Body of pancreas (tissue), 4 donors: ENCODE results near the gene FNDC3B. TPM values are rescaled to one million over a fixed set of nuclear protein-coding genes. Genes with fewer than 3 reads are reported as not detected.

Experiments
- ATAC-seq: fragments of 150-250 bp; one replicate; pipeline ENCODE4 v1.9.1; 2016
- DNase-seq, 4 donors: peaks; one replicate each; pipeline ENCODE4 v3.0.0-alpha.2; 2019
- H3K27ac ChIP-seq, 4 donors: fragments of 200-600 bp; sonication (generic); 1 replicate in 3 of 4; 2 replicates in 1 of 4; pipeline versions ENCODE4 v1.5.1 to v1.6.1; 2016 to 2019; ENCODE audit warnings: mild to moderate bottlenecking in 1 of 4, mixed read lengths in 1 of 4, moderate library complexity in 1 of 4
- H3K27me3 ChIP-seq, 2 donors: fragments of 200-600 bp; sonication (generic); one replicate each; pipeline ENCODE4 v1.6.0; 2016; ENCODE audit warnings: mild to moderate bottlenecking in 1 of 2
- H3K36me3 ChIP-seq, 2 donors: fragments of 200-600 bp; sonication (generic); replicated peaks in 1 of 2; 2 replicates each; pipeline ENCODE4 v1.5.1; 2016; ENCODE audit warnings: low read depth in 2 of 2; ENCODE audit not compliant: insufficient read depth in 1 of 2
- H3K4me1 ChIP-seq: fragments of 200-600 bp; sonication (generic); one replicate; pipeline ENCODE4 v1.6.0; 2016
- H3K4me3 ChIP-seq, 2 donors: fragments of 200-600 bp; sonication (generic); 1 replicate in 1 of 2; 2 replicates in 1 of 2; pipeline ENCODE4 v1.5.1; 2016 to 2019
- H3K9me3 ChIP-seq, 3 donors: fragments of 200-600 bp; sonication (generic); 1 replicate in 2 of 3; 2 replicates in 1 of 3; pipeline ENCODE4 v1.5.1; 2016
- POLR2A ChIP-seq, 3 donors: fragments of 450-650 bp; IDR thresholded peaks; one replicate each; pipeline ENCODE4 v1.6.1; 2016; ENCODE audit warnings: antibody characterized with exemption in 3 of 3, mild to moderate bottlenecking in 2 of 3
- WGBS, 2 donors: methylation state at CpG; one replicate each; pipeline ENCODE4 v1.1.5; 2017; 5-methylcytosine and 5-hydroxymethylcytosine counted together
- intact Hi-C: fragments of 100-400 bp; cut with DNase I; formaldehyde crosslinking; loops from one replicate; pipeline ENCODE4 v1.15.1; 2023
- total RNA-seq, 2 donors: library from RNA; depleted of rRNA; stranded (reverse); fragments of >200 nt; gene quantifications; one replicate each; pipeline ENCODE4 v1.1.0, GENCODE V29; 2016
- TF ChIP-seq, protein P1 (sequence below), 7 experiments: fragments of 450-650 bp in 4 of 7; fragments of 200-600 bp in 3 of 7; sonication (generic) in 3 of 7; IDR thresholded peaks; one replicate each; pipeline ENCODE4 v1.5.1; 2016 to 2019; ENCODE audit warnings: antibody characterized with exemption in 7 of 7

The FNDC3B gene
- total RNA-seq, 2 donors from 2014 or later: 64.3 to 86.0 TPM

DNA sequence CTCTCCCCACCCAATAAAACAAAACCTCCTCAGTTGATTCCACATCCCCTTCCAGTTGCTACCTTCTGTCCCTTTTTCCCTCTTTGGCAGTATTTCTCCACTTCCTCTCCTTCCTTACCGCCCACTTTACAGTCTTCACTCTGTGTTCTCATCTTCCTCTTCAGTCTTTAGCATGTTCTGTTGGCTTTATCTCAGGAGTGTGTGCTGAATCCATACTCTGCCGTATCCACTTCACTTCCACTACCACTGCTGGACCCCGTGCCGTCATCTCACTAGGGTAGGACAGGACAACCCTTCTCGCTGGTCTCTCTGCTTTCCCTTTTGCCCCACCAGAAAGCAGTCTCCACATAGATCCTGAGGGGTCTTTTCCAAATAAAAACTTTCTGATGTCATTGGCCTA lies 74.3 kb downstream of the FNDC3B start:
- no peak for TF ChIP-seq POLR2A (IDR thresholded peaks at IDR 0.05)
- TF ChIP-seq, protein P1, sequence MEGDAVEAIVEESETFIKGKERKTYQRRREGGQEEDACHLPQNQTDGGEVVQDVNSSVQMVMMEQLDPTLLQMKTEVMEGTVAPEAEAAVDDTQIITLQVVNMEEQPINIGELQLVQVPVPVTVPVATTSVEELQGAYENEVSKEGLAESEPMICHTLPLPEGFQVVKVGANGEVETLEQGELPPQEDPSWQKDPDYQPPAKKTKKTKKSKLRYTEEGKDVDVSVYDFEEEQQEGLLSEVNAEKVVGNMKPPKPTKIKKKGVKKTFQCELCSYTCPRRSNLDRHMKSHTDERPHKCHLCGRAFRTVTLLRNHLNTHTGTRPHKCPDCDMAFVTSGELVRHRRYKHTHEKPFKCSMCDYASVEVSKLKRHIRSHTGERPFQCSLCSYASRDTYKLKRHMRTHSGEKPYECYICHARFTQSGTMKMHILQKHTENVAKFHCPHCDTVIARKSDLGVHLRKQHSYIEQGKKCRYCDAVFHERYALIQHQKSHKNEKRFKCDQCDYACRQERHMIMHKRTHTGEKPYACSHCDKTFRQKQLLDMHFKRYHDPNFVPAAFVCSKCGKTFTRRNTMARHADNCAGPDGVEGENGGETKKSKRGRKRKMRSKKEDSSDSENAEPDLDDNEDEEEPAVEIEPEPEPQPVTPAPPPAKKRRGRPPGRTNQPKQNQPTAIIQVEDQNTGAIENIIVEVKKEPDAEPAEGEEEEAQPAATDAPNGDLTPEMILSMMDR (IDR thresholded peaks at IDR 0.05): no peak
- no peak overlapping the region for H3K27ac ChIP-seq
- intact Hi-C loops: no loop called here

DNA sequence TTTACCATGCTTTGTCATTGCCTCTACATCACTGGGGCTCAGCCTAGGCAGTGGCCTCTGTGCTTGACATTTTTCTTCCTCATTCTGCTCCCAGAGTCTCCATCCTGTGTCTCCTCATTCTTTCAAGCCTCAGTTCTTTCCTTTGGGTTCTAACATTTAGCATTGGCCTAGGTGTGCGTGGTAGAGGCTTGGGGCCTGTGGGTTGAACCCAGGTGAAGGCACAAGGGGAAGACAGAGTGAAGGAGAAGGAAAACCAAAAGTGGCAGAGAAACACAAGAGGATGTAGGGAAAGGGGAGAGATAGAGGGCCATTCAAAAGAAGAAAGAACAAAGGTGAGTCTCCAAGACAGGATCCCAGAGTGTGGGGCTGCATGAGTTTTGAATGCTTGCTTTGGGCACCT lies 75.7 kb downstream of the FNDC3B start:
- Histone ChIP-seq H3K4me3 (no peak overlapping the region), H3K9me3 (no peaks in the 10 kb centered on the region), H3K36me3 (peaks cover 0 to 18% of the 10 kb centered on the region in 2 donors), H3K27ac (no peak overlapping the region), H3K4me1 (no peaks in the 10 kb centered on the region), H3K27me3 (no peaks in the 10 kb centered on the region)
- WGBS, 2 donors: 88 to 89% methylated on average over 1 of the region's 1 CpG
- DNase-seq (no peak), ATAC-seq (no peak)
- TF ChIP-seq, protein P1 (IDR thresholded peaks at IDR 0.05): no peak
- intact Hi-C loops: no loop called here

More for the DNA sequence above, 74.3 kb downstream of the FNDC3B start:
- H3K36me3 ChIP-seq: peaks cover 0 to 18% of the 10 kb centered on the region in 2 donors
- ATAC-seq (no peak), DNase-seq (no peak)
- H3K4me1 ChIP-seq: no peaks in the 10 kb centered on the region
- no peaks in the 10 kb centered on the region for H3K27me3 ChIP-seq
- H3K4me3 ChIP-seq: no peak overlapping the region
- WGBS, 2 donors: 89 to 95% methylated on average over 5 of the region's 5 CpGs
- H3K9me3 ChIP-seq: no peaks in the 10 kb centered on the region

DNA sequence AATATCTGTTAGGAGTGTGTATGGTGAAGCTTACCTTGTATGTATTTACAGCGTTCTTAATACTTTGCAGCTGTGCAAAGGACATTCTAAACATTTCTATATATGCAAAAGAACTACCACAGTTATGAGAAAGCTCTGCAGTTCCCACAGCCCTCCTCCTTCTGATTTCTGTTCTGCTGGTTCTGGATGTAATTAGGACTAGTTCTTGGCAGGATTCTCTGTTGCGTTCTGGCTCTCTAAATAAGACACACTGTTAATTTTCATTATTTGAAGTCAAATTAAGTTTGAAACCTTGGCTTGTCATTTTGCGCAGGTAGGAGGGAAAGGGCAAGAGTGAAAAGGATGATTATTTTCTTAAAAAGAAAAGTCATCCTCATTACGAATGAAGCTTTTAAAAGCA lies 76.4 kb downstream of the FNDC3B start:
- 69 to 73% methylated on average over 4 of the region's 4 CpGs for WGBS, 2 donors
- H3K27ac ChIP-seq: no peak overlapping the region
- no peaks in the 10 kb centered on the region for H3K4me1 ChIP-seq
- H3K36me3 ChIP-seq: peaks cover 0 to 18% of the 10 kb centered on the region in 2 donors
- intact Hi-C loops: no loop called here
- DNase-seq: no peak
- H3K4me3 ChIP-seq: no peak overlapping the region
- H3K27me3 ChIP-seq: no peaks in the 10 kb centered on the region
- H3K9me3 ChIP-seq: no peaks in the 10 kb centered on the region
- ATAC-seq: no peak
- TF ChIP-seq, protein P1 (IDR thresholded peaks at IDR 0.05): no peak
- no peak for TF ChIP-seq POLR2A (IDR thresholded peaks at IDR 0.05)

DNA sequence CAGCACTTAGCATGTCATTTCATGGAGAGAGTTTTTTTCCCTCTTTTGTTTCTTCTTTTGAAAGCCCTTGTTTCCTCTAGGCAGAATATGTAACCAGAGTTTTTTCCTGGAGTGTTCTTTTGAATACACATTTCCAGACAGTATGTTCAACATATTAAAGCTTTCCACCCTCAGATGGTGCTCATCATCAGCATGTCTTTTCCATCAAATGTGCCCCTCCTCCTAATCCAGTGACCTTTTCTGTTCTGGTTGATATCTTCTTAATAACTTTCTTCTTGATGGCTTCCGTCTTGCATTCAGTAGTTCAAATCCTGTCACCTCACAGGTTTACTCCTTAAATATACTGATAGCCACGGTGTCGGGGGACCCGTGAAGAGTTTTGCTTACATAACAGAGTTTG lies 78.6 kb downstream of the FNDC3B start:
- Histone ChIP-seq H3K4me1 (no peaks in the 10 kb centered on the region), H3K27me3 (no peaks in the 10 kb centered on the region), H3K27ac (no peak overlapping the region), H3K4me3 (no peak overlapping the region), H3K36me3 (peaks cover 0 to 18% of the 10 kb centered on the region in 2 donors), H3K9me3 (no peaks in the 10 kb centered on the region)
- TF ChIP-seq, protein P1 (IDR thresholded peaks at IDR 0.05): no peak
- TF ChIP-seq POLR2A (IDR thresholded peaks at IDR 0.05): no peak
- no peak for ATAC-seq
- 63 to 67% methylated on average over 4 of the region's 4 CpGs for WGBS, 2 donors
- intact Hi-C loops: no loop called here
- DNase-seq: no peak

DNA sequence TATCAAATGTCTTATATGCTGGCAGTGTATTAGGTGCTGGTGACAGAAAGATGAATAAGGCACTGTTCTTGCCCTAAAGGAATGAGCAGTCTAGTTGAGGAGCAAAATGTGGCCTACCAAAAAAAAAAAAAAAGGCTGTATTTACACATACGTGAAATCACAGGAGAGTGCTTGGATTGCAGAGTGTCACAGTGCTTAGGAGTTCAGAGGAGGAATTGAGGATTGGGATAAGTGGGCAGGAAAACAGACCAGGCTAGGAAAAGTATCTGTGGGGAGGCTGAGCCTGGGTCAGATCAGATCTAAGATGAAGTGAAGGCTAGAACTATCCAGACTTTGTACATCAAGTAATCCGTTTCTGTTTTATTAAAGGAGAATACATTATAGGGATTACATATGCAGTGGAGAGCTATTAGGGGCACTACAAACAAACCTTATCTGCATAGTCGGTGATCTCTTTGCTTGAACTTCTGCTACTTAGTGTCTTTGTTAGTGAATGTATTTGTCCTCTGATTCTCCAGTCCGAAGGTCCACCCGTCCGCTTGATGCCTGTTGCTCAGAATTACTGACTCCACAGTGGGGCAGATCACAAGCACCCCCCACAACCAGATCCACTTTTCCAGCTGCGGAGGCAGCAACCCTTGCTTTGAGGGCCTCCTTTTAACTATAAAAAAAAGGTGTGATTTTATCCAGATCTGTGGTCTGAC lies 80.0 kb downstream of the FNDC3B start:
- peak overlapping the region in 1 of 4 donors; percentile 46 for H3K27ac ChIP-seq
- ATAC-seq: no peak
- H3K27me3 ChIP-seq: no peaks in the 10 kb centered on the region
- no peak overlapping the region for H3K4me3 ChIP-seq
- H3K36me3 ChIP-seq: peaks cover 0 to 12% of the 10 kb centered on the region in 2 donors
- TF ChIP-seq POLR2A (IDR thresholded peaks at IDR 0.05): no peak
- TF ChIP-seq, protein P1 (IDR thresholded peaks at IDR 0.05): no peak
- no peak for DNase-seq
- intact Hi-C loops: no loop called here
- 71 to 72% methylated on average over 7 of the region's 7 CpGs for WGBS, 2 donors
- peaks cover 1% of the 10 kb centered on the region for H3K4me1 ChIP-seq
- no peaks in the 10 kb centered on the region for H3K9me3 ChIP-seq
